GM18498 (cell line): ENCODE measurements around the gene CRYZL1.
"Not testable (repeated sequence)": the region's sequence is repeated elsewhere in the genome, so short reads cannot be mapped to it uniquely, and the experiment has no call there.

Experiments used
- ATAC-seq: cut with Tn5 transposase; IDR thresholded peaks from one replicate; pipeline ENCODE4 v1.9.1; 2021; ENCODE audit warnings: mild to moderate bottlenecking, moderate library complexity; ENCODE audit not compliant: unreplicated experiment

The CRYZL1 gene

DNA sequence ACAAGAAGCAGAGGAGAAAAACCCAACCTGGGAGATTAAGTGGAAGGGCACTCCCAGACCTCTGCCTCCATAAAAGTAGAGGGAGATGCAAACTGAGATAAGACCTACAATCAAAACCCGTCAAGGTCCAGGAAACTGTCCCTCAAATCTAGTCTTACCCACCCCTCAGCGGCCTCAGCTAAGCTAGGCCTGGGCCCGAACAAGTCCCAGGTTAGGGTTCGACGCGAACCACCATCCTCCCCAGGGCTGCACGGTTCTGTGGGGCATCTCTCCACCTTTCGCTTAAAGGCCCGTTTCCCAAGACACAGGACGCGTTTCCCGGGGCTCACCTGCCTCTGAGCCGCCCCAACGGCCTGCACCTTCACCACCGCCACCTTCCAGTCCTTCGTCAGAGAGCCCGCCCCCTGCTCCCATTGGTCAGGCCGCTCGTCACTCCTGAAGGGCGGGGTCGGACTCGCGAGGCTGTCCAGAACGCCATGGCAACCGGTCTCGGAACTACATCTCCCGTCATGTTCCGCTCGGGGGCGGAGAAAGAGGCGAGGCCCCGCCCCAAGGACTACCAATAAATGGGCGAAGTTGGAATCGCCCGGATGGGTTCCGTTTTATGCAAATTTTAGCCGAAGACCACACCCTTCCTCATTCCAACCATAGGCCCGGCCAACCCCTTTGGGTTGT, at the start of gene CRYZL1:
Gene CRYZL1 (minus strand): TSS at position 390 of the 675 bp plus-strand sequence. CDS start 10,190 bp downstream, outside the sequence.
- peak; percentile 86 for ATAC-seq

DNA sequence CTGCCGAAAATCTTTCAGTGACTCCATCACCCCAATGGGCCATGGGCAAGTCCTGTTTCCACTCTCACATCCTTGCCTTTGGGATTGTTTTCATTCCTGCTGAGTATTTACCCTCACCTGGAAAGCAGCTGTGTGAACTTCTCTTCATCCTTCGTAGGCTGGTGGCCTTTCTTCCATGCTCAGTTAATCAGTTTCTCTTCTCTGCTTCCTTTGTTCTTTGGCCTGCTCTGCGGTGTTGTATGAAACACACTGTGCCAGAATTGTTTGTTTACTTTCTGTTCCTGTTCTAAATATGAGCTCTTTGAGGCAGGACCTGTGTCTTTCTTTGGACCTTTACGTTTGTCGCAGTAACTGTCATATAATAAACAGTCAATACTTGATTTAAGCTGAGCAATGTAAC, 49.3 kb upstream of the CRYZL1 start:
- no peak for ATAC-seq

DNA sequence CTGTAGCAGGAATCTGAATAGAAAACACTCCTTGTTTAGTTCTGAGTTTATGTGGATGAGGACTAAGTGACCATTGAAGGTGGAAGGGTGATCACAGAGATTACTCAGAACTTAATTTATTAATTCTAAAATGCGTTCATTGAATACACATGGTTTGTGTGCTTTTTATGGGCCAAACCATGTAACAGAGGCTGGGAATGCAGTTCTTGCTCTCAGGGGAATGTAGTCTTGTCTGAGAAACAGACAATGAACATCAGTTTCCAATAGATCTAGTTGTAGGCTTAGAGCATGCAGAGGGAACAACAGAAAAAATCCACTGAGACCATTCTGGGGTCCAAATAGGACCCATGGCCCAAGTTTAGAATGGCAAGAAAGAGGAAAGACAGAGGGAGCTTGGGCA, 46.8 kb upstream of the CRYZL1 start:
- no peak for ATAC-seq

DNA sequence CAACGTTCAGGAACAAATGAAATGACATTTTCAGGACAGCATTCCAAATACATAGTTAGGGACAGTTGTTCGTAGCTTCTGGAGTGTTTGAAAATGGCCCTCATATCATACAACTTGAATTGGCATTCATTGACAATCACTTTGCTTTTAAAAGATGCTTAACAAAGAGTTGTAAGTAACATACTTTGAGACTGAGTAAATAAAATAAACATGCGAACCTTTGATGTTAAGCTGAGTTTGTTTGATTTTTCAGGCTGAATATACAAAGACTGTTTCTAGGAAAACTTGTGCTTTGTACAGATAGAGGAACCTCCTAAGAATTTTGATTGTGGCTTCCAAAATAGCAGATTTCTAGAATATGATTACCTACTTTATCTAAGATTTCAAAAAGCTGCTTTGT, 46.1 kb upstream of the CRYZL1 start:
- no peak for ATAC-seq

DNA sequence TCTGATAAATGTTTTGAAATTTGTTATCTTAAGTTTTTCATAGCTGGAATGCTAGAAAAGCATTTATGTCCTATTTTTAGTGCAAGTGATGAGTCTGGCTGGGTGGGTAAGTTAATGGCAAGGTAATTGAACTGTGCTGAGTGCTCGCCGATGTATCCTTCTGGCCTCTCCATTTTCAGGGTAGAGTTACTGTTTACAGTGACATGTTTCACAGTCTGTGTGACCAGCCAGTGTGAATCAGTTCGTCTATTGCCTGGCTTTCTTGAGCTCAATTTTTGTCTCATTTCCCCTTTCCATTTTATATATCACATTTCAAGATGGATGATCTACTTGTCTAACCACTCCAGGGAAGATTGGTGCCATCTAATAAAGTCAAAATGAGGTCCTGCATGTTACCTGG, 44.8 kb upstream of the CRYZL1 start:
- no peak for ATAC-seq

DNA sequence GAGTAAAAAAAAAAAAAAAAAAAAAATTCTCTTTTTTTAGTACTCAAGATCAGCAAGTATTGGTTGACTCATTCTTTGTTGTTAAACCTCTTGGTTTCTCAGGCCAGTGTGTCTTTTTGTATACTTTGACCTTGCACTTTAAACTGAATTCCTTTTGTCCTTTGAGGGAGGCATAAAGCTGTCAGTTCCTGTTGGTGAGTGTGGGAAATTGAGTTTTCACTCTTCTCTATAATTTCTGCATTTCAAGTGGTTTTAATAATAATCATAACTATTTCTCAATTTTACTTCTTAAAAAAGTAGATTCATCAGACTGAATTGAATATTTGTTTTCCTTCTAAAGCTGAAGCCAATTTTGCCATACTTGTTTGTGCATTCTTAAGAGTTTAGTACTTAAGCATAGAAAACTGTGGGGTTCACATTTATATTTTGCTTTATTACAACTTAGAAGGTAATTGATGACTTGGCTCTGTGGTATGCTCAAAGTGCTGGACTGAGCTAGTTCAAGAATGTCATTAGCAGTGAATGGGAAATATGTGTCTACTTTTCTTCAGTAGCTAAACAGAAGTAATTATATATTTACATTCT, 44.2 kb upstream of the CRYZL1 start:
- ATAC-seq, result no peak

DNA sequence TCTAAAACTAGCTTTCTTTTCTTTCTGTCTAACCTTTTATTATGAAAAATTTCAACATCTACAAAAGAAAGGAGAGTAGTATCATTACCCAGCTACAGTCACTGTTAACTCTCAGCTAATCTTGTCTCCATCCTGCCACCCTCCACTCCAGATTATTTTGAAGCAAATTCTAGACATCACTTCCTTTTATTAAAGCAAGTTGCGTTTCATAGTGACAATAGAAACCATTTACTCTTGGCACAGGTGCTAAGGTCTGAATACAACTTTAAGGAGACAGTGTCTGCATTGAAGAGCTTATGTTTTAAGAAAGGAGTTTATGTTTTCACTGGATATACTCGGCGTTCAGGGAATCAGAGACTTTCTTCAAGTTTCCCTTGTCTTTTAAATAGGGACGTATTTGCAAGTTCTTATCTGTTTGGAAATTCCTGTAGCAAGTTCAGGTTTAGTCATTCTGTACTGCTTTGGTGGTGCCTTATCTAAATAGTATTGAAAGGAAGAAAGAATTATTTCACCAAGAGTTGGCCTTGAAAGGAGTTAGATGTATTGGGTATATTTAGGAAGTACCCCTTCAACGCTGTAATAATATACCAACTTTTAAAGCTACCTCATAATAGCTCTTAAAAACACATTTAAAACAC, 43.5 kb upstream of the CRYZL1 start:
- ATAC-seq, result no peak

DNA sequence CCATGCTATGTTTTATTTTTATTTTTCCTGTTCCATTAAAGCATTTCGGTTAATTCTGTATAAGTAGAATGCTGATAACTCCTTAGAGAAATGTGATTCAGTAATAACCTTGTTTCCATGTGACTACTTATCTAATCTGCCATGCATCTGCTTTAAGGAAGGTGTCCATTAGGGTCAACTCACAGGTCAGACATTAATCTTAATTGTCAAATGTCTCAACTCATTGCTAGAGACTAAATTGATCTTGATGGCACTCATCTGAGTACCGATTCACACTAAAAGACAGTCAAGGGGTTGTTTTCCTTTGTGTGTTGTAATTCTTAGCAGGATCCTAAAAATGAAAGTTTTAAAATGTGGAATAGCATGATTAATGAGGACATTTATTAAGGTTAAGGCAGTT, 42.5 kb upstream of the CRYZL1 start:
- ATAC-seq, result no peak

DNA sequence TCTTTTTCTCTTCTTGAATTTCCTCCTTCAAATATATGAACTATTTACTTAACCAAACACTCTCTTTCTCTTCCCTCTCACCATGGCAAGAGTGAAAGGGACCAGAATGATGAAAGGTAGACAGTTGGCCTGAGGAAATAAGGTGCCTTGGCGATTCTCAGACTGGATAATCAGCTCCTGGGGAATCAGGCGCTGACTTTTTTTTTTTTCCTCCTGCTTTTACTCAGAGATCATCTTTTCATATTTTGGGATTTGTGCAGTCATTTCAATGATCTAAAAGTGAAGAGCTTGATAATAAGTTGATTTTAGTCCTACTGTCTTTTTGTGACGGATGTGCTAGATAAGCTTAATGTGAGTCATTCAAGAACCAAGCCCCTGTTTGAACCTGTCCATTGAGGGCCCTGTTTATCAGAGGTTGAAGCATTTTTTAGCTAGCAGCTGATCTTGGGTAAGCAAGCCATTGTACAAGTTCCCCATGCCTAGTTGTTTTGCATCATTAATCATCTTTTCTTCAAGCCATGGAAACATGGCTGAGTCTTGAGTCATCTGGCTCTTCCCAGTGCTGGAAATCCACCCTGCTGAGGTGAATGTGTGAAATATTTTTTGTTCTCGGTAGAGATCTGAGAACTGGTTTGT, 41.6 kb upstream of the CRYZL1 start:
- no peak for ATAC-seq

DNA sequence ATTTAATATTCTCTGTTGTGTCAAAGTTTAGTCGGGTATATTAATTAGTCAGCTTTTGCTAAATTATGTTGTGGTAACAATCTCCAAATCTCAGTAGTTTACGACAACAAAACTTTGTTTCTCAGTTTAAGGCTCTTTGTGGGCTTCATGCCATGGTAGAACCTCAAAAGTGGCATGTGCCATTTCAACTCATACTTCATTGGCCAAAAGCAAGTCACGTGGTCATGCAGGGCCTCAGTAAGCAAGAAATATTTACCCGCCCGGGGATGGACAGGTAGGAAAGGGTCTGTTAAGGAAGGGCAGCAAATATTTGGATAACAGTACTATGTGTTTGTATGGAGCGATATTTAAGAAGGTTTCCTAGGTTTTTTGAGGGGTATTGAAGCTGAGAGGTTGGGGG, 39.3 kb upstream of the CRYZL1 start:
- no peak for ATAC-seq

DNA sequence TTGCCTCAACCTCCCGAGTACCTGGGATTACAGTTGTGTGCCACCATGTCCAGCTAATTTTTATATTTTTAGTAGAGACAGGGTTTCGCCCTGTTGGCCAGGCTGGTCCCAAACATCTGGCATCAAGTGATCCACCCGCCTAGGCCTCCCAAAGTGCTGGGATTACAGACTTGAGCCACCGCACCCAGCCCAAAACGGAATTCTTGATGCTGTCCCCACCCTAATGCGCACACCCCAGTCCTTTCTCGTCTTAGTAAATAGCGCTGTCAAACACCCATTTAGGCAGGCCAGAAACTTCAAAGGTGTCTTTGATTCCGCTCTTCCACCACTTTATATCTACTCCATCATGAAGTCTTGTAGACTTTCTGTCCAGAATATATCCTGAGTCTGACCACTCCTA, 35.9 kb upstream of the CRYZL1 start:
- ATAC-seq, result no peak

DNA sequence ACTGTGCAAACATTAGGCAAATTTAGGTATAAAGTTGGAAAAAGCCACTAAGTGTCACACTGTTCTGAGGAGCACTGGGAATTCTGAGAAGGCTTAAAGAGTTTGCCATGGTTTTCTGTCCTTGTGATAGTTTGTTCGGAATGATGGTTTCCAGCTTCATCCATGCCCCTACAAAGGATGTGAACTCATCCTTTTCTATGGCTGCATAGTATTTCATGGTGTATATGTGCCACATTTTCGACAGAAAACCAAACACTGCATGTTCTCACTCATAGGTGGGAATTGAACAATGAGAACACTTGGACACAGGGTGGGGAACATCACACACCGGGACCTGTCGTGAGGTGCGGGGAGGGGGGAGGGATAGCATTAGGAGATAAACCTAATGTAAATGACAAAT, 35.1 kb upstream of the CRYZL1 start:
- not testable (repeated sequence) for ATAC-seq

DNA sequence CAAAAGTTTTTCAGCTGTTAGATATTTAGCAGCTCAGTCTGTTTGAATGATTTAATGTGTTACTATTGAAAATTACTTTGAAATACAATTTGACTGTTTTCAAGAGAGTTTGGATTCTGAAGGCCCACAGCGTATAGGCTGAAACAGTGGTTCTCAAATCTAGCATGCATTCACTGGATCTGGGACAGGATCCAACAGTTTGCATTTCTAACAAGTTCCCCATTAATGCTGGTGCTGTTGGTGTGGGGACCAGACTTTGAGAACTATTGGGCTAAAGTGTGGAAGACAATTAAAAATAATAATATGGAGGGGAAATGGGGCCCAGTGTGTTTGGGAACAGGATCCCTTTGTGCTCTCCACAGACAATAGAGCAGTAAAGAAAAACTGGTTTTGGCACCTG, 32.7 kb upstream of the CRYZL1 start:
- ATAC-seq, result no peak

DNA sequence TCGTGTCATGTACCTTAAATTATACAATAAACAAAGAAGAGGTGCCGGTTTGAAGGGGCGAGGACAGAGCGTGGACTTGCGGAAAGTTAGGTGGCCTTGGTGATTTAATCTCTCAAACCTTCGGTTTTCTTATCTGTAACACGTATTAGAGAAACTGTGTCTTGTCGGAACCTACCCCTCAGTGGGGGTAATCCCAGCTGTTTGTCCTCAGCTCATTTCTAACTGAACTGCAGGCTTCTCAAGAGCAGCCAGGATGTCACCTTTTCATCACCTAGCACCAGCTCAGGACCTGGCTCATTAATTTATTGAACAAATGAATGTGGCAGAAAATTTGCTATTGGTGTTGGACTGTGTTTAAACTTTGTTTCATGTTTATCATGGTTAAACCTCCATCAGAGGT, 31.9 kb upstream of the CRYZL1 start:
- no peak for ATAC-seq

DNA sequence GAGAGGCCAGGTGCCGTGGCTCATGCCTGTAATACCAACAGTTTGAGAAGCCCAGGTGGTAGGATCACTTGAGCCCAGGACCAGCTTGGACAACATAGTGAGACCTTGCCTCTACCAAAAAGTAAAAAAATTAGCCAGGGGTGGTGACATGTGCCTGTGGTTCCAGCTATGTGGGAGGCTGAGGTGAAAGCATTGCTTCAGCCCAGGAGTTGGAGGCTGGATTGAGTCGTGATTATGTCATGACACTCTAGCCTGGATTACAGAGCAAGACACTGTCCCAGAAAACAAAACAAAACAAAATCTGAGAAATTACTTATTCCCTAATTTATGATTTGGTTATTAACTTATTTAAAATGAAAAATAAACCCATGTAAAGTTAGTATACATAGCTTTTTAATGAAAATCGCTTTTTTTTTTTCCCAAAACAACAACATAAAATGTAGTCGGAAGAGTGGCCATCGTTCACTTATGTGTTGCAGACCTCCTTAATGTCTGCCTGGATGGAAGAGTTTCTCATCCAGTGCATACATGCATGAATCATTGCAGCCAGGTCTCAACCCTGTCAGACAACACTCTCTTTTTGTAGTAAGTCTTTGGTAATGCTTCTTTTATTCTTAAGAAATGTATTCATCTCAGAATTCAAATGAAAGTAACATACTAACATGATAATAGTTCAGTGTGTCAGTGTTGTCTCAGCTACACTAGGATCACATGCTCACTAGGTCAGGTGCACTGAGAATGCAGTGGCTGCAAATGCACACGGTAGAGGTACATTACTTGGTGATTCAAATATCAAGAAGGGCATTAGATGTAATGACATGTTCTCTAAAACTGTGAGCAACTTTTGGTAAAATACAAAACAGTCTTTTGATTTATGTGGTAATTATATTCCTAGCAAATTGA, 28.8 kb upstream of the CRYZL1 start:
- no peak for ATAC-seq

DNA sequence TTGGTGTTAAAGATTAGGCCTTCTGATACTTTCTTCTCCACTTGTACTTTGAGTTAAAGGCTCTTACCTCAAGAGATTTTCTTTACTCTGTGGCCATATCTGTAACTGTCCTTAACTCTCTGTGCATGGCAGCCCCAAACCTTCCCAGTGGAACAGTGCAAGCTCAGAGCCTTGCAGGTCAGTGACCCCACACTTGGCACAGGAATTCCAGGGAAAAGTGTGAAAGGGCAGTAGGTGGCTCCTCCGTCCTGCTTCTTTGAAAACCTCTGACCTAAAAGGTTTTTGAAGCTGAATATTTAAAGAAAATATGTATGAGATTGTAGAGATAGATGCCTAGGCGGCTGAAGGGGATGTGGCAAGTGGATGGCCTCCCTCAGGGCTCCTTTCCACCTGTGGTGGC, 27.1 kb upstream of the CRYZL1 start:
- ATAC-seq, result no peak

DNA sequence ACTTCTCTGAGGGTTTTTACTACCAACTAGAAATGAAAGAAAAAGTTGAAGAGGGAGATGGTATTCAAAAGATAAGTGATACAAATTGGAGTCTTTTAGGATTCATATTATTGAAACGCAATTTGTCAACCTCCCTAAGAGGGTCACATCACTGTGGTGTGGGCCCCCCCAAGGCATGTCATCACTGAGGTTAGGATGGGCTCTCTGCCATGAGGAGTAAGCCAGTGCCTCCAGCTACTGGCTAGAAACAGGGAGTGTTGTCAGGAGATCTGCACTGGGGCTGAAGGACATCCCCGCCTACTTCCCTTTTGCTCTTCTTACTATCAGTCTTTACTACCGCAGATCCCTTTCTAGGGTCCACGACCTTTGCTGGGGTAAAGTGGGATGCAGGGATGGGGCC, 26.6 kb upstream of the CRYZL1 start:
- ATAC-seq, result no peak

DNA sequence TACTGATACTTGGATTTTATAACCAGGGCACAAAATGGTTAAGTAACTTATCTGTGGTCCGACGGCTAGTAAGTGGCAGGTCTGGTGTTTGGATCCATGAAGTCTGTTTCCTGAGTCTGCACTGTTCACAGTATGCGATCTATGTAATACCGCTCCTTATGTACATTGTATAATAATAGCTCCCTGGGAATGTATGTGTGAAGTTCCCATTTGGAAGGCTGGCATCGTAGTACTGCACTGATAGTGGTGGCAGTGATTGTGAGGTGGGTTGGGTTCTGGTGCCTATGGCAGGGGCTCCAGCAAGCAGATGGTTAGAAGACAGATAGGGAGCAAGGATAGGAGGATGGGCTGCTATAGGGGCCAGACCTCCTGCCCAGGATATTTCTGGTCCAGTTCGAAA, 26.1 kb upstream of the CRYZL1 start:
- ATAC-seq, result no peak

DNA sequence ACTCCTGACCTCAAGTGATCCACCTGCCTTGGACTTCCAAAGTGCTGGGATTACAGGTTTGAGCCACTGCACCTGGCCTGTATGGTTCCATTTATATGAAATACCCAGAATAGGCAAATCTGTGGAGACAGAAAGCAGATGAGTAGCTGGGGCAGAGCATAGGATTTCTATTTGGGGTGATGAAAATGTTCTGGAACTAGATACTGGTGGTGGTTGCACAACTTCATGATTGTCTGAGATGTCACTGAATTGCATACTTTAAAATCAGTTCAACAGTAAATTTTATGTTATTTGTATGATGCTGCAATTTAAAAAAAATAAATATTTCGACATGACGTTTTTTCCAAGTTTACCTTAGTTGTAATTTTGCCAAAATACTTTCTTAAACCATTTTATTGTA, 24.6 kb upstream of the CRYZL1 start:
- ATAC-seq, result no peak

DNA sequence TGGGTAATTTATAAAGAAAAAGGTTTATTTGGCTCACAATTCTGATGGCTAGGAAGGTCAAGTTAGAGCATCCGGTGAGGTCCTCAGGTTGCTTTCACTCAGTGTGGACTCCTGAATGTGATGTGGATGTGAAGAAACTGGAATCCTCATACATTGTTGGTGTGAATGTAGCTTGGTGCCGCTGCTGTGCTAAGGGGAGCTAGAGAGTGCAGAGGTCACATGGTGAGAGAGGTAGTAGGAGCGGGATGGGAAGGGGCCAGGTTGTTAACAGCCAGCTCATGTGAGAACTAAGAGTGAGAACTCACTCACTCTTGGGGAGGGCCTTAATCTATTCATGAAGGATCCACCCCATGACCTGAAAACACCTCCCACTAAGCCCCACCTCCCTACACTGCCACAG, 22.6 kb upstream of the CRYZL1 start:
- ATAC-seq, result no peak

DNA sequence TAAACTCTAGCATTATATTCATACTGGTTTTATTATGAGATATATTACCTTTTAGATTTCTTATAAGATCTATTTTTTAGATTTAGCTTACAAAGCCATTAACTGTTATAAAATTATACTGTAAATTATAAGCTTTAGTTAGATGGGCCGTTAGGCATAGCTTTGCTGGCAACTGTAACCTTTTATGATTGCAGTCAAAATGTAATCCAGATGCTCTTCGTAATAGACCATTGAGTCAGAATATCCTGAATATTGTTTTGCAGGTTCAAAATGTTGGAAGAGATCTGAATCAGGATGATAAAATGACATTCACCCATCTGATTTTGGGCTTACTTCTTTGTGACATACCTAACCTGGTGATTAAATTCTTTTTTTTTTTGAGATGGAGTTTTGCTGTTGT, 21.7 kb upstream of the CRYZL1 start:
- ATAC-seq, result no peak
